ENCODE results near the gene PIPOX.

The PIPOX gene

GRCh38 chr17:29010129-29010528 is 32.8 kb upstream of the PIPOX start:
- Histone ChIP-seq H3K27ac (no peak overlapping the region), H3K4me3 (no peak overlapping the region)
- DNase-seq (ENCODE audit: low spot score): no peak
- TF ChIP-seq CTCF (IDR thresholded peaks at IDR 0.05): no peak

GRCh38 chr17:29010586-29010985 is 32.4 kb upstream of the PIPOX start:
- DNase-seq (ENCODE audit: low spot score): no peak
- TF ChIP-seq CTCF (IDR thresholded peaks at IDR 0.05): no peak
- no peak overlapping the region for H3K27ac ChIP-seq

GRCh38 chr17:29012535-29012934 is 30.4 kb upstream of the PIPOX start:
- DNase-seq (ENCODE audit: low spot score): no peak
- Histone ChIP-seq H3K27ac (no peak overlapping the region), H3K4me3 (no peak overlapping the region)
- no peak for TF ChIP-seq CTCF (IDR thresholded peaks at IDR 0.05)

More at GRCh38 chr17:29010586-29010985, 32.4 kb upstream of the PIPOX start:
- H3K4me3 ChIP-seq: no peak overlapping the region

GRCh38 chr17:29014716-29015115 is 28.2 kb upstream of the PIPOX start:
- no peak for DNase-seq (ENCODE audit: low spot score)
- TF ChIP-seq CTCF (IDR thresholded peaks at IDR 0.05): no peak
- no peak overlapping the region for H3K27ac ChIP-seq
- no peak overlapping the region for H3K4me3 ChIP-seq

- H3K4me3 ChIP-seq: no peak overlapping the region
- no peak for TF ChIP-seq CTCF (IDR thresholded peaks at IDR 0.05)
- no peak overlapping the region for H3K27ac ChIP-seq
- no peak for DNase-seq (ENCODE audit: low spot score)
These were observed 26.4 kb upstream of the PIPOX start for GRCh38 chr17:29016345-29017210.

GRCh38 chr17:29018788-29019474 is 24.0 kb upstream of the PIPOX start:
- no peak overlapping the region for H3K27ac ChIP-seq
- TF ChIP-seq CTCF (IDR thresholded peaks at IDR 0.05): no peak
- DNase-seq (ENCODE audit: low spot score): no peak
- no peak overlapping the region for H3K4me3 ChIP-seq
